K562 (cell line): ENCODE data around the gene NR1D2. TPM values are rescaled to one million over a fixed set of nuclear protein-coding genes. Genes with fewer than 3 reads are reported as not detected.

Source experiments
- ARID3A ChIP-seq: IDR thresholded peaks from 2 replicates; pipeline ENCODE4 v1.6.1; 2012; ENCODE audit warnings: low read depth, low read length, improper control_type of control experiment, borderline replicate concordance
- CHD4 ChIP-seq: fragments of 200-600 bp; sonication (generic); IDR thresholded peaks from 3 replicates; pipeline ENCODE4 v1.6.1; 2012; ENCODE audit warnings: low read depth, mild to moderate bottlenecking, mixed read lengths, low read length, inconsistent platforms; ENCODE audit not compliant: insufficient read depth, insufficient replicate concordance, poor library complexity, severe bottlenecking
- EZH2 ChIP-seq: IDR thresholded peaks from 2 replicates; pipeline ENCODE4 v1.6.1; 2012; ENCODE audit warnings: low read depth, mild to moderate bottlenecking, inconsistent platforms, low read length, borderline replicate concordance
- GABPB2 ChIP-seq: fragments of 250-450 bp; sonication (Bioruptor Pico); conservative IDR thresholded peaks from 2 replicates; pipeline ENCODE4 v1.5.1; 2021; ENCODE audit warnings: mild to moderate bottlenecking
- GTF2E2 ChIP-seq: fragments of 200-800 bp; sonication (Bioruptor generic); IDR thresholded peaks from 2 replicates; pipeline ENCODE4 v1.6.1; 2016; ENCODE audit warnings: missing genetic modification characterization, missing compliant biosample characterization
- HINFP ChIP-seq: fragments of 450-650 bp; conservative IDR thresholded peaks from 2 replicates; pipeline ENCODE4 v1.6.1; 2016; ENCODE audit warnings: missing genetic modification characterization, low read depth, mild to moderate bottlenecking, control low read depth, missing compliant biosample characterization
- MAZ ChIP-seq, 2 experiments: fragments of 450-650 bp in 1 of 2; sonication (generic) in 1 of 2; formaldehyde crosslinking; IDR thresholded peaks in 1 of 2; conservative IDR thresholded peaks in 1 of 2; 2 replicates each; pipeline versions ENCODE4 v1.4.0 to v1.5.0; 2020; ENCODE audit warnings: mild to moderate bottlenecking in 1 of 2, missing genetic modification reagents in 1 of 2
- NCOA2 ChIP-seq, 2 experiments: fragments of 450-650 bp; IDR thresholded peaks; 2 replicates each; pipeline ENCODE4 v1.6.1; 2018; ENCODE audit warnings: mild to moderate bottlenecking in 2 of 2, moderate library complexity in 1 of 2; ENCODE audit not compliant: partially characterized antibody in 2 of 2
- NR2C2 ChIP-seq, 2 experiments: fragments of 200-800 bp in 1 of 2; sonication (Bioruptor generic) in 1 of 2; sonication (generic) in 1 of 2; formaldehyde crosslinking in 1 of 2; IDR thresholded peaks; 2 replicates each; pipeline versions ENCODE4 v1.6.1 to v1.8.0; 2016 to 2022; ENCODE audit warnings: mild to moderate bottlenecking in 1 of 2, missing compliant biosample characterization in 1 of 2, missing genetic modification characterization in 1 of 2, missing genetic modification reagents in 1 of 2
- PKNOX1 ChIP-seq: fragments of 450-650 bp; IDR thresholded peaks from 2 replicates; pipeline ENCODE4 v1.6.1; 2016
- SMAD4 ChIP-seq: fragments of 250-450 bp; sonication (Bioruptor Pico); conservative IDR thresholded peaks from 2 replicates; pipeline ENCODE4 v1.8.0; 2021; ENCODE audit warnings: inconsistent platforms, mild to moderate bottlenecking, moderate library complexity
- TFAM ChIP-seq: fragments of 250-450 bp; sonication (Bioruptor Pico); conservative IDR thresholded peaks from 2 replicates; pipeline ENCODE4 v1.5.0; 2021; ENCODE audit warnings: mild to moderate bottlenecking, moderate library complexity
- ZNF407 ChIP-seq: fragments of 450-650 bp; IDR thresholded peaks from 2 replicates; pipeline ENCODE4 v1.6.1; 2016; ENCODE audit warnings: low read depth
- polyA plus RNA-seq, 8 experiments: library from polyadenylated mRNA; depleted of rRNA in 4 of 8; stranded (reverse) in 5 of 8; unstranded in 3 of 8; fragments of >200 nt; fragmentation: Nextera tagmentation in 2 of 8; fragmentation: Illumina TruSeq in 1 of 8; extraction: Ambion mirVana in 2 of 8; extraction: Trizol in 1 of 8; gene quantifications; 2 replicates each; pipeline versions ENCODE4 v1.2.1 to v1.2.3, GENCODE V29; 2011 to 2014; ENCODE audit warnings: inconsistent platforms in 1 of 8, missing spikeins in 1 of 8
- total RNA-seq, 7 experiments: library from RNA; depleted of rRNA in 6 of 7; stranded (reverse); fragments of >200 nt in 6 of 7; fragmentation: Illumina TruSeq in 2 of 7; extraction: Trizol in 2 of 7; gene quantifications; 2 replicates each; pipeline versions ENCODE4 v1.2.1 to v1.2.3, GENCODE V29; 2011 to 2021; ENCODE audit warnings: low replicate concordance in 1 of 7

NR1D2 gene
- total and polyA plus RNA-seq, 9 of the 15 experiments (the other 6 are each of a cell fraction or from before 2014, with no cell fraction given), result 1.2 to 5.5 (median 2.9) TPM

- no peak for TF ChIP-seq ZNF407
- no peak for TF ChIP-seq NR2C2 (CRISPR knock-in tag; IDR thresholded peaks at IDR 0.05)
- TF ChIP-seq NR2C2 (tag; IDR thresholded peaks at IDR 0.05), result no peak
- TF ChIP-seq CHD4, result no peak
- TF ChIP-seq GTF2E2, result no peak
- TF ChIP-seq HINFP (tag), result no peak
- 0 out of 2 replicates have a peak, but pooled peaks have one; percentile 60 for TF ChIP-seq ARID3A
- no peak for TF ChIP-seq MAZ (CRISPR knock-in tag; conservative IDR thresholded peaks at IDR 0.05 in 1 of 2, IDR thresholded peaks at IDR 0.05 in 1 of 2)
- TF ChIP-seq GABPB2 (CRISPR knock-in tag), result no peak
- no peak for TF ChIP-seq TFAM
- 0 out of 2 replicates have a peak, but pooled peaks have one; percentile 16 for TF ChIP-seq SMAD4
- TF ChIP-seq NCOA2 (IDR thresholded peaks at IDR 0.05; ENCODE audit: partially characterized antibody in 2 of 2), result no peak
- TF ChIP-seq EZH2, result no peak
- TF ChIP-seq PKNOX1, result no peak
Observed at GRCh38 chr3:23999012-23999641, 54.0 kb downstream of the NR1D2 start (continued).
